ENCODE results near the gene ERN2.

DNA sequence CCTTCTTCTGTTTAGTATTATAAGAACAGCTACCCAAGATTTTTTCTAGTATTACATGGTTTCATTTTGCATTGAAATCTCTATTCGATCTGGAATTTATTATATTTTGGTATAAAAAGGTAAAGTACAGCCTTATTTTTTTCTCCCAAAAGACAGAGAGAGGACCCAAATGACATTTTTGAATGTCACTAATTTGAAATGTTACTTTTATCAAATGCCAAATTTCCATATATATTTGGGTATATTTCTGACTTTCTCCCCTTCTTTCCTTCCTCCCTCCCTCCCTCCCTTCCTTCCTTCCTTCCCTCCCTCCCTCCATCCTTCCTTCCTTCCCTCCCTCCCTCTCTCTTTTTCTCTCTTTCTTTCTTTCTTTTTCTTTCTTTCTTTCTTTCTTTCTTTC lies 35.6 kb upstream of the ERN2 start:
- TF ChIP-seq GATA2 (IDR thresholded peaks at IDR 0.05; ENCODE audit: low read depth, low read length) (no peak), GATA3 (IDR thresholded peaks at IDR 0.05; ENCODE audit: low read depth, low read length) (no peak)

All from SH-SY5Y (cell line).